HG03432 (cell line): ENCODE results near the gene ERGIC1.
"Not testable (repeated sequence)": the region's sequence is repeated elsewhere in the genome, so short reads cannot be mapped to it uniquely, and the experiment has no call there.

ENCODE experiments used
- ATAC-seq: cut with Tn5 transposase; IDR thresholded peaks from one replicate; pipeline ENCODE4 v1.9.1; 2021; ENCODE audit warnings: mild to moderate bottlenecking, moderate library complexity; ENCODE audit not compliant: unreplicated experiment

ERGIC1 gene

DNA sequence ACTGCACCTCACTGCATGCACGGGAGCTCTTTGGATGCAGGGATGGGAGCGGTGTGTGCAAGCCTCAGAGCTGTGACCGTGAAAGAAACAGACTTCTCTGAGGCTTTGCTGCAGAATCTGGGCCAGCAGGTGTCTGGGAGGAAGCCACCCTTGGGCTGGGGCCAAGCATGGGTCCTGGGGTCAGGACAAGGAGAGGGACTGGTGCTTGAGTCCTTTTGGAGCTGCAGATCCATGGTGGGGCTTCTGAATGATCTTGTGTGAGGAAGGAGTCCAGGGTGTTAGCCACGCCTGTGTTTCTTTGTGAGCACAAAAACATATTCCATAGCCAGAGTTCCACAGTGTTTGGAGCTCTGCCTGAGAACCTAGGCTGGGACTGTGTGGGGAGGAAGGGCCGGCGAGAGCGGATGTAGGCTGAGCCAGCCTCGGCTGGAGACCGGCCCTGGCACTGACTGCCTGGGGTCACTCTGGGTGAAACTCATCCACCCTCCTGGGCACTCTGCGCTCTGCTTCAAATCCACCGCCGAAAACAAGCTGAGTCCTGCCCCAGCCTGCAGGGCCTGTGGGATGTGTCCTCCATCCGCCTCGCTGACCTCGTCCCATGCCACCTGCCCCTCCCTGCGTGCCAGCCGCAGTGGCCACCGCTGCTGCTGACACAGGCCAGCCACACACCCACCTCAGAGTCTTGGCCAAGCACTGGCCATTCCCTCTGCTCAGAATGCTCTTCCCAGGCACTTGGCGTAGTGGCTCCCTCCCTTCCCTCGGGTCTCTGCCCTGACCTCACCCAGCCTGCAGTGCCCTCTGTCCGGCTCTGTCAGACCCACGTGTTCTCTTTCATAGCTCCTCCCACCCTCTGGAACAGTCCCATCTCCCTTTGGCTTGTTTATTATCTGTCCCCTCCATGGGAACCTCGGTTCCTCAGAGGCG, 26.7 kb downstream of the ERGIC1 start:
- ATAC-seq = no peak

DNA sequence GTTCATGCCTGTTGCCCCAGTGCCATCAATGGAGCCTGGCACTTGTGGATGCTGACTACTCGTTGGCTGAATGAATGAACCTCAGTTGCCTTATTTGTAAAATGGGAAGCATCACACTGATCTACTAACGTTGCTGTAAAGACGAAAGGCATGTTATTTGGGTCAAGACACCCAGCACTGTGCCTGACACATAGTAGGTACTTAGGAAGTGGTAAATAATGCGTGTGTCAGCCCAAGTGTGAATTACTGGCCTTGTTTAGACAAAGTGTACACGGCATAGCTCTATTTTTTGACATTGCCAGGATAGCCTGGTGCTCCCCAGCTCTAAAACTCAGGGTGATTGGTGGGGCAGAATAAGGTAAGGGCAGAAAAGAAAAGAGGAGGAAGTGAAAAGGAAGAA, 27.4 kb downstream of the ERGIC1 start:
- ATAC-seq = no peak

GRCh38 chr5:172862165-172862801, 28.2 kb downstream of the ERGIC1 start:
- ATAC-seq = no peak

- ATAC-seq = not testable (repeated sequence)
These were observed 30.1 kb downstream of the ERGIC1 start for GRCh38 chr5:172864171-172864570.

DNA sequence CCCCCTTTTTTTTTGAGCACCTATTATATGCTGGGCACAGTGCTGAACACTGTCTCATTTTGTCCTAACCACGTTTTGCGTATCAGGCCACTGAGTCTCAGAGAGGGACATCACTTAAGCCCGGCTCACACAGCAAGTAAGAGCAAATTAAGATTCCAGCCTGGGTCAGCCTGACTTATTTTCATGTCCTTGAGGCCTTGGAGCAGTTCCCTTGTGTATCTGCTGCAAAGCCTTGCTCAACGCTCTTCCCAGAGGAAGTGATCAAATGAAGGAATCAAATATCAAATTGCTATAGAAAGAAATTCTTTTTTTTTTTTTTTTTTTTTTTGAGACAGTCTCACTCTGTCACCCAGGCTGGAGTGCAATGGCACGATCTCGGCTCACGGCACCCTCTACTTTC, 30.7 kb downstream of the ERGIC1 start:
- no peak for ATAC-seq

DNA sequence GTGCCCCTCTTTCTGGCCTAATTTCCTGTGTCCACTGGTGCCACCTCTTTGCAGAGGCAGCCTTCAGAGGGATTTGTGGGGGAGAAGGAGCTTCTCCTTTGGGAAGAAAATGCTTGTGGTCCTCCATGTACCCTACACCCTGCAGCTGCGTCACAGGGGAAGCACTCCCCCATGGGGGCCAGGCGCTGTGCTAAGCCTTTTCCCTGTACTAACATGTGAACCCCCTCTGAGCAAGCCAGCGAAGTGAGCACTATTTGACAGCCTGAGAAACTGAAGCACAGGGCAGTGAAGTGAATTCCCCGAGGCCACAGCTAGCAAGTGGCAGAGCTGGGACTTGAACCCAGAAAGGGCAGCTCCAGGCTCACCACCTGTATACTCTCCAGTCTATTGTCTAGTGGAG, 32.3 kb downstream of the ERGIC1 start:
- ATAC-seq = no peak

GRCh38 chr5:172866802-172867748, 33.0 kb downstream of the ERGIC1 start:
- ATAC-seq = no peak

DNA sequence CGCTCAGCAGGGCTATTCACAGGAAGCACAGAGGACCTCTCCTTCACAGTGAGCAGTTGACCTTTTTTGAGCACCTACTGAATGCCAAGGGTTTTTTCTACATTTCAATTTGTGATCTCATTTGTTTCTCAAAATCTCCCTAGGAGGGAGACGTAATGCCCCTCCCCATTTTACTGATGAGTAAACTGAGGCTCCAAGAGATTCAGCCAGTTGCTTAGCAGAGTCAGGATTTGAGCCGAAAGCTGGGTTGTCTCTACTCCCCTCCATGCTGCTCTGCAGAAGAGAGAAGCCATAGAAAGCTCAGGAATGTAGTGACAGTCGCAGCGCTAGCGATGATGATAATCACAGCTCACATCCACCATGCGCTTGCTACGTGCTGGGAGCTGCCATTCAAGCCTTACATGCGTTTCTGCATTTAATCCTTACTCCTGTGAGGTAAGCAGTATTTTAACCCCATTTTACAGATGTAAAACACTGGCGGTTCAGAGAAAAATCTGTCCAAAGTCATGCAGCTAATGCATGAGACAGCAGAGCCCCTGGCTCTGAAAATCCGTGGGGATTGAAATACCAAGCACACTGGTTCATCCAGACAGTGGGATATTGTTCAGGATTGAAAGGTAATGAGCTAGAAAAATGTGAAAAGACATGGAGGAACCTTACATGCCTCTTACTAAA, 33.8 kb downstream of the ERGIC1 start:
- no peak for ATAC-seq

DNA sequence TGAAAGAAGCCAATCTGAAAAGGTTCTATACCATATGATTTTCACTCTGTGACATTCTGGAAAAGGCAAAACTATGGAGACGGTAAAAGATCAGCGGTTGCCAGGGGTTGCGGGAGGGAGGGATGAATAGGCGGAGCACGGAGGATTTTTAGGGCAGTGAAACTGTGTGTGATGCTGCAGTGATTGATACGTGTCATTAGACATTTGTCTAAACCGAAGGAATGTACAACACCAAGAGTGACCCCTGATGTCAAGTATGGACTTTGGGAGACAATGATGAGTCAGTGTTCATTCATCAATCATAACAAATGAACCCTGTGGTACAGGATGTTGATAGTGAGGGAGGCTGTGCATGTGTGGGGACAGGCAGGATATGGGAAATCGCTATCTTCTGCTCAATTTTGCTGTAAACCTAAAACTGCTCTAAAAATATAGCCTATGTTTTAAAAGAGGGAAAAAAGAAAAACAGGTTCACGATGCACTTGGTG, 34.4 kb downstream of the ERGIC1 start:
- ATAC-seq = no peak

DNA sequence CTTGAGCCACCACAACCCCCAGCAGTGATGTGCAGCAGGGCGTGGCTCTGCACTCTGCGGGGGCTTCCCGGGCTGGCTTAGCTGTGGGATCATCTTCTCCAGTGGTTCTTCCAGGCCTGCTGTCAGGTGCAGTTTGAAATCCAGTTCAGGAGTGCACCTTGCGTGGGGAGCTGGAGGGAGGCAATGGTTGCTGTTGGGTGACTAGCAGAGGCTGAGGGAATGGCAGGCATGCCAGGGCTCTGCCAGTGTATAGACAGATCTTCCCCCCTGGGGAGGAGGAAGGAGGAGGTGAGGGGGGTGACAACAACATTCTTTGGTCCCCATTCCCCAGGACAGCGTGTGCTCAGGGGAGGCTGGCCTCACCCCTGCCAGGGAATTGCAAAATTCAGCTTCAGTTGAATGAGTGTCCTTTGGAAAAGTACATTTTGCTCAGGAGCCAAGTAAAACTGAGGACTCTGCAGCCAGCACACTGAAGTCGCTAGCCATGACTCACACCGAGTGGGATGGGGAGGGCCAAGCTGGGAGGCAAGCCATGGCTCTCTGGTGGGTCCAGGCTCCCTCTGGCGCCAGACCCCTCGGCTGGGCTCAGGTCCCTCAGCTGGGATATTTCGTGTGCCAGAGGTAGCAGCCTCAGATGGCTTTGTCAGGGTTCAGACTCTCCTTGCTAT, 35.0 kb downstream of the ERGIC1 start:
- no peak for ATAC-seq

- no peak for ATAC-seq
These were observed 35.6 kb downstream of the ERGIC1 start for GRCh38 chr5:172869691-172870090.

GRCh38 chr5:172870291-172870714, 36.3 kb downstream of the ERGIC1 start:
- no peak for ATAC-seq

GRCh38 chr5:172870715-172871461, 36.8 kb downstream of the ERGIC1 start:
- no peak for ATAC-seq

- ATAC-seq = no peak
These were observed 37.5 kb downstream of the ERGIC1 start for GRCh38 chr5:172871536-172871935.

GRCh38 chr5:172871982-172872381, 37.9 kb downstream of the ERGIC1 start:
- no peak for ATAC-seq

DNA sequence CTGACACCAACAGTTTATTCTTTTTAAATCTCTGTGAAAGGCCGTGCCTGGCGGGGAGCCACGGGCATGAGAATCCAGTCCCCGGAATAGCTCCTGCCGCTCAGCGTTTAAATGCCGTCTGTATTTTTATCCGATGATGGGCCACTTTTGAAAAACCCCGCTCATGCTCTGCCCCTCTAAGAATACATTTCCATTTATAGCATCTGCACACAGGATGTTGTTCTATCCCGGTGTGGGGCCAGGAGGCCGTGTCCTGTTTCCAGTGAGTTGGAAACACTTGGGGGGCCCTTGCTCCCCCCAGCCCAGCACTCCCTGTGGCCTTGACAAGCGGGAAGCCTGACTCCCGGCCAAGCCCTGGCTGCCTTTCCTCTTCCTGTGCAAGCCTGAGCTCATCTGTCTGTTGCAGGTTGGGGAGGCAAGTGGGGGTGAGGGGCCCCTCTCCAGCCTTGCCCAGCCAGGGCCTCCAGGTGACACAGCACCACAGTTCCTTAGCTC, 39.0 kb downstream of the ERGIC1 start:
- ATAC-seq = no peak

- no peak for ATAC-seq
These were observed 39.5 kb downstream of the ERGIC1 start for GRCh38 chr5:172873513-172873912.

GRCh38 chr5:172874647-172875504, 40.8 kb downstream of the ERGIC1 start:
- ATAC-seq = no peak
